GM20000 (cell line): ENCODE measurements around the gene RMDN2.

Source experiments
- DNase-seq: peaks from one replicate; pipeline ENCODE4 v3.0.0; 2012; ENCODE audit warnings: low spot score
- CTCF ChIP-seq: IDR thresholded peaks from 2 replicates; pipeline ENCODE4 v1.5.1; 2012; ENCODE audit warnings: mild to moderate bottlenecking, control low read depth; ENCODE audit errors: extremely low read depth, missing control alignments

Gene RMDN2

GRCh38 chr2:37897511-37897910 lies 27.6 kb upstream of the RMDN2 start:
- no peak for TF ChIP-seq CTCF
- DNase-seq: no peak

DNA sequence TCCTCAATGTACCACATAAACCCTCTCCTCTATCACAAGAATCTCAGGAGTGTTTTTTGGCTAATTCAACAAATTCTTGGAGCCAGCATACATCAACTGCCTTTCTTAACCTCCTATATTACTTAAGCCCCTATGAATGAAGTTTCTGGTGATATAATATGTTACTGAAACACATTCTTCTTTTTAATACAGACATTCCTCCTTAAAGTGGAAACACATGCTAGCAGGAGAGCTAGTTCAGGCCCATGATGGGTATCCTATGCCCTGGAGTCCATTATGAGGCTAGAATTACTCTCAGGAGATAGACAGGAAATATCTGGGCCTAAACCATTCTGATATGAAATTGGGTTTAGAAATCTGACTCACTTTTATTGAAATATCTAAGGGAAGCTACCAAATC lies 26.6 kb upstream of the RMDN2 start:
- DNase-seq: no peak
- TF ChIP-seq CTCF: no peak

DNA sequence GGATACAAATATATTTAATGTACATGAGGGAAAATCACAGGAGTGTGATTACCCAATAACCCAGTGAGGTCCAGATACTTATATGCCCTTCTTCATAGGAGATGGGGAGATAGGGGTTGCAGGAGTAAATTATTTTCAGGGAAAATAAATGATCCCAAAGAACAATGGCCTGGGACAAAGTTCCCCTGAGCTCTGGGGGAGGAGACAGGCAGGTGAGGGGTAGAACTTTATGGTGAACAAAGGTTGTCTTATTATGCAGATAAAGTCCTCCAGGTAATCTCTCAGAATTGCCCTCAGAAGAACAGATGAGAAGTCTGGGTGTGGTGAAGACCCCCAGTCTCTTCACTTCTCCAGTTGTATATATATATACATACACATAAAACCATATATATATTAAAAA lies 22.1 kb upstream of the RMDN2 start:
- TF ChIP-seq CTCF: no peak
- DNase-seq: no peak

GRCh38 chr2:37904425-37904824 lies 20.7 kb upstream of the RMDN2 start:
- TF ChIP-seq CTCF: no peak
- no peak for DNase-seq

GRCh38 chr2:37904993-37905392 lies 20.1 kb upstream of the RMDN2 start:
- TF ChIP-seq CTCF: no peak
- DNase-seq: no peak

DNA sequence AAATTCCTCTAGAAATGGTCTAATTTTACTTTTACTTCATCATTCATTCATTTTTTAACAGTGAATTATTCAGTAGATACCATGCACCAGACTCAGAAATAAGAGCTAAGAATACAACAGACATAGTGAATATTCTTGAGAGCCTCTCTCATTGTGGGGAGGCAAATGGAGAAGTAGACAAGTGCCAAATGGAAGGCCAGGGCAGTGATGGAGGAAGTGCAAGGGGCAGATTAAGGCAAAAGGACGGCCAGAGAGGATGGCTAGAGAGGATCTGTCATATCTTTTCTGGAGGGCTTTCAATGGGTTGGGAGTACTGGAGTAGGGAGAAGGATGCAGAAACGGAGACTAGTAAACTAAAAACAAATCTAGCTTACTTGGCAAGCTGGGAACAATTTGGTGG lies 19.0 kb upstream of the RMDN2 start:
- DNase-seq: no peak
- no peak for TF ChIP-seq CTCF

GRCh38 chr2:37907501-37908225 lies 17.4 kb upstream of the RMDN2 start:
- DNase-seq: no peak
- TF ChIP-seq CTCF: no peak
